GM03348 (cell line): ENCODE results near the gene SH3BGRL2.
"Not testable (repeated sequence)": the region's sequence is repeated elsewhere in the genome, so short reads cannot be mapped to it uniquely, and the experiment has no call there.

Source experiments
- DNase-seq: peaks from one replicate; pipeline ENCODE4 v3.0.0; 2012; ENCODE audit warnings: low spot score

The SH3BGRL2 gene

GRCh38 chr6:79745282-79745681, 114.2 kb downstream of the SH3BGRL2 start:
- DNase-seq = not testable (repeated sequence)

- not testable (repeated sequence) for DNase-seq
These were observed 115.2 kb downstream of the SH3BGRL2 start for GRCh38 chr6:79746325-79746724.

- no peak for DNase-seq
These were observed 119.7 kb downstream of the SH3BGRL2 start for GRCh38 chr6:79750806-79751205.
